GM21529 (cell line): ENCODE results near the gene MALAT1.

Source experiments
- ATAC-seq: cut with Tn5 transposase; IDR thresholded peaks from one replicate; pipeline ENCODE4 v1.9.1; 2021; ENCODE audit not compliant: unreplicated experiment

MALAT1 gene

DNA sequence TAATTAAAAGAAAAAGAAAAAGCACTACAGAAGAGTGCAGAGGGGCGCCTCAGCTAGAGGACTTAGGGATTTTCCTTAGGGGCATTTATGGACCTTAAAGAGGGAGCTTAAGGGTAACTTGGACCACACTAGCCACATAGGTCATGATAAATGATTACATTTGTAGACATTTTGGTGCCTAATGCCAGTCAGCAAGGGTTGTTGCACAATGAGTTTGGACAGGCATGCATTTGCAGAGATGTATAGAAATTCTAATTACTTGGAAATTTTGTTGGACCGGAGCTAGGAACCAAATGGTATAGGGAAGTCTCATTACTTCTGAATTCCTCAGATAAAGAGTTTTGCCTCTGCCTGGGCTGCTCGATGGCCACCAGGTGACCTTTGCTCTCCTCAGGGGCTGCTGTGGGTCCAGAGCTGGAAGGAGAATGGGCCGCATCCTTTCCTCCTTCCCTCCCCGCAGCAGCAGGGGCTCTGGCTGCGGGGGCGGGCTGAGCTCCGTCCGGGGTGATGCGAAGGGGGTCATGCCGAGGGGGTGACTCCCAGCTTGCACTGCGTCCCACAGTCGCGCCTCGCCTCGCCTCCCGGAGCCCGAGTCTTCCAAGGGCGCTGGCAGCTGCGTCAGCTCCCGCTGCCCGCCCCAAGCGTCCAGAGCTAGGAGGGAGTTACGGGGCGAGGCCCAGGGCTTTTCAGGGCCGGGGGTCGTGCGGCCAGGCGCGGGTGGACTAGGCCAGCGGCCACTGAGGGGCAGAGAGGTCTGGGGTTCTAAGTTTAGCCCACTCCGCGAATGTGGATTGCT is 20.3 kb upstream of the MALAT1 start:
- no peak for ATAC-seq

DNA sequence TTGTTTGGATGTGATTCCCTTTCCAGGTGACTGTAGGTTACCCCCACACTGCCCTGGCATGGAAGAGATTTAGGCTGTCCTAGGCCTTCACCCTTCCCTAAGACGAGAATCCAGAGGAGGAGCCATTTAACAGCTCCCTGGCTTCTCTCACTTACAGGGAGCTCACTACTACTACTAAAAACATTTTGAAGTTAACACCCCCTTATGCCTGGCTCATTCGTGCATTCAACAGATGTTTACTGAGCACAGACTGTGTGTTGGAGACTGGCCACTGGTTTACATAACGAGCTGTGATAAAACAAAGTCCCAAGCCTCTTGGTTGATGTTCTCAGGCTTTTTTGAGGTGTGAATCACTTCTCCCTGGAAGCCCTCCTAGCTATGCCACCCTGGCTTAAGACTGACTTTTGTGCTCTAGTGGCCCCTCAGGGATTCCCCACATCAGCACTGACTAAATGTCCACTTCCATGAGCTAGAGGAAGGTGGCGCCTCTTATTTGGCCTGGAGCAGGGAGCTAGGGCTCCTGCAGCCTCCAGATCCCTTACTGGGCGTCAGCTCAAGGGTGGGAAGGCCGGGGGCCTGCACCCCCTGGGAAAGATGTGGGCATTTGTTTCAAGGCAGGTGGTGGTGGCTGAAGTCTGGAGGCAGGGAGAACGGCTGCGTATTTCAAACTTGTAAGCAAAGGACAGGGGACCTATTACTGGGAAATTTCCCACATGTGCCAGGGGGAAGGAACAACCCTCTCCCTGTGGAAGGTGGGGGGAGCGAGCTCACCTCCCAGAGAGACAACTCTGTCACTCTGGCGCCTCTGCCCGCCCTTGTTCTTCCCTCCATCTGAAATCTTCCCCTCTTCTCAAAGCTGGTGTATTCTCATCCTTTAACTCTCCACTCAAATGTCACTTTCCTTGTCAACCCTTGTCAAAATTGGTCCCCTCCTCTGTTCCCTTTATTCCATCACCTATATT is 19.4 kb upstream of the MALAT1 start:
- ATAC-seq = no peak

DNA sequence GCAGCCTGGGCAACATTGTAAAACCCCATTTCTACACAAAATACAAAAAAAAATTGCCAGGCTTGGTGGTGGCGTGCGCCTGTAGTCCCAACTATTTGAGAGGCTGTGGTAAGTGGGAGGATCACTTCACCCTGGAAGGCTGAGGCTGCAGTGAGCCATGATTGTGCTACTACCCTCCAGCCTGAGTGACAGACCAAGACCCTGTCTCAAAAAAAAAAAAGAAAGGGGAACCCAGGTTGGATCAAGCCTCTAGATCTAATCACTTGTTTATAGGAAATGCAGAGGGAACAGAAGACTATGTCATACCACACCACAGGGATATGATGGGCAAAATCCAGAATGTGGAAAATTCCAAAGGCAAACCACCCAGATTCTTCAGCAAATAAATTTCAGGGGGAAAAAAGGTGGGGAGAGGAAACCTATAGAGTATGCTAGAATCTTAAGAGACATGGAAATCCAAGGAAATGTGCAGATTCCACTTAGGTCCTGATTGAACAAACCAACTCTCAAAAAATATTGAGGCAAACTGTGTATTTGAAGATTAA is 16.5 kb upstream of the MALAT1 start:
- ATAC-seq = no peak

DNA sequence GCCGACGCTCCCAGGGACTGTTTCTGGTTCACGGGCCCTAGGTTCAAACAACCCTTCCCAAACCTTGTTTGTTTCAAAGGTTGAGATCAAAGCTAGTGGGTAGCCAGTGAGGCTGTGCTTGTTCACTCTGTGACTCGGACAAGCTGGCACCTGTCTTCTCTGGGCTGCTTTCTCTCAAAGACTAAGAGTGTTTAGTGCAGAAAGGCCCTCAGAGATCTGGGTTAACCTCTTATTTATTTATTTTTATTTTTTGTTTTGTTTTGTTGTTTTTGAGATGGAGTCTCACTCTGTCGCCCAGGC is 13.0 kb upstream of the MALAT1 start:
- no peak for ATAC-seq

DNA sequence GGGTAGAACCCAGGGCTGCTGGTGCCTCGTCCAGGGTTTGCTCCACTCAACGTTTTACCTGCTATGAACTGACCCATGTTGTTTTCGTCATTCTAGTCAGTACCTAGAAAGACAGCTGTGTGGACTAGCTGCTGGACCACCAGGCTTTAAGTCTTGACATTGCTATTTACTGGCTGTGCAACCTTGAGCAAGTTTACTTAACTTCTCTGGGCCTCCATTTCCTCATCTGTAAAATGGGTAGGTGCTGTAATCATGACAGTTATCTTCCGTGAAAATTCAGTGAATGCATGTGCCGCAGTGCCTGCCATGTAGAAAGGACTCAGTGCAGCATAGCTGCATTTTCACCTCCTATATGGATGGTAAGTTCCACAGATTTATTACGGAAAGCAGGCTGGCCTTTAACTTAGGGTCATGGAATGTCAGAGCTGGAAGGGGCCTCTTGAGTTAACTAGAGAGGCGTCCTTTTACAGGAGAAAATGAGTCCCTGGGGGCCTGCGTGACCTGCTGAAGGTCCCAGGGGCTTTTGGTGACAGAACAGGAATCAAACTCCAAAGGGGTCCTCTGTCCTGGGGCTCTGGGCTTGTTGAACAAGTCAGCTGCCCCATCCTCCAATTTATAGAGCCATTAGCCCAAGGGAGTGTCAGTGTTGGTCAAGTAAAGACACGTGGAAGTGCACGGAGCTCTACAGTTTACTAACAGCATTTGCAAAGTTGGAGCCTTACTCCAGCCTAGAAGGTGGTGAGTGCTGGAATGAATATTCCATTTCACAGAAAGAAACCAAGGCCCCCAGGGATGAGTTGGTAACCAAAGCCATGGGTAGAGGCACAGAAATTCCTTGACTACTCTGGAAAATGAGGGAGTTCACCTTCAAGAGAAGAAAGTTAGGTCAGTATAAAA is 12.0 kb upstream of the MALAT1 start:
- ATAC-seq = no peak

DNA sequence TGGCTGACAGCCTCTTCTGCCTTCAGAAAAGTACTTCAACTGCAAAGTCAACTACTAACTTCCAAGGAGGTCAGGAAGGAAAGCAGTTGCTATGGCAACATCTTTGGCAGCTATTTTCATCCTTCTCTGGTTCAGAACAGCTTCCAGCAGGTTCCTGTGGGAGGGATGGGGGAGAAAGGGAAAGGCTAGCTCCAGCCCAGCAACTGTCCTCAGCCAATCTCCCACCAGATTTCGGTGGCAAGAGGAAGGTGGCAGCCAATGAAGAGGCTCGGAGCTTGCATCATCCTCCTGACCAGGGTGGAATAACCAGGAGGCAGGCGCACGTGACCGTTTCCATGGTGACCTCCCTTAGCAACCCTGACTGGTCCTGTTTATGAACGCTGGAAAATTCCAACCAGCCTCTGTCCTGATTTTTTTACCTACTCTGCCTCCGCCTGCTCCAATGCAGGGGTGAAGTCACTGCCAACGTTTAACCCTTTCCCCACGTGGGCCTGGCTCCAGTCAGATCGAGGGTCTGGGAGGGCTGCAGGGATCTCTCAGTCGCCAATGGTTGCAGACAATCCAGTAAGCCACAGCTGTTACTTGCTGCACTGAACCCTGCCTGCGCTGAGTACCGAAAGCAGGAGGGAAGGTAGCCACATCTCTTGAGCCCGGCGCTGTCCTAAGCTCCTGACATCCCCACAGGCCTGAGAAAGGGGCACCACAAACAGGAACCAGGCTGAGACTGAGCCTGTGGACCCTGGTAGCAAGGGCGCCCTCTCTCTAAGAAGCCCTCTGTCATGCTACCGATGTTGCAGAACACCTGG is 11.2 kb upstream of the MALAT1 start:
- peak; percentile 45 for ATAC-seq

DNA sequence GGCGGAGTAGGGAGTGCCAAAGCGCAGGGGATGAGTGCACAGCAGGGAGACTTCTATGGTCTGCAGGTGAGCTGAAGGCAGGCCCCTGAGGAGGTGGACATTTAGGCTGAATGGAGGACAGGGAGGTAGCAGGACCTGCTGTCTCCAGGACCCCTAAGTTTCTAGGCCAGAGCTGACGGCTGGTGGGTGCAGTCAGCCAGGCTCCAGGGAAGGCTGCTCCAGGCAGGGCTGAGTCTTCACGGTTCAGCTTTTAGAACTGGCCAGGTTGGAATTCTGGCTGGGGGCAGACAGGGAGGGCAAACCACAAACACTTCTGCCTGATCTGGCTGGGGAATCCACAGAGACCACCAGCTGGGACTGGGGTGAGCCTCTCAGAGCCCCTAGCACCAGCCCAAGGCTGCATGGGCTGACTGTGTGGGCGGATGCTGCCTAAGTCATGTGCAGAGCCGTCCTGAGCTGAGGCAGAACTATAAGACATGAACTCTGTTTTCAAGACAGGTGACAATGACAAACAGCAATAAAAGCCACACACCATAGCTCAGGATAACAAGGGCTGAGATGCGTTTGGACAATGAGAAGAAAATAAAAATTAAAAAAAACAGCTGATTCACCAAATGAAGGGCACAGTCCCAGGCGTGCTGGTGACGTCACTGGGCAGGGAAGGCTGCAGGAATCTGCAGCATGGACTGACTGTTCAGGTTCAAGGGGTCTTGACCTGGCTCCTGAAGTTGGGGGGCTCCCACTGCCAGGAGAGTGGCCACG is 10.4 kb upstream of the MALAT1 start:
- ATAC-seq = no peak

DNA sequence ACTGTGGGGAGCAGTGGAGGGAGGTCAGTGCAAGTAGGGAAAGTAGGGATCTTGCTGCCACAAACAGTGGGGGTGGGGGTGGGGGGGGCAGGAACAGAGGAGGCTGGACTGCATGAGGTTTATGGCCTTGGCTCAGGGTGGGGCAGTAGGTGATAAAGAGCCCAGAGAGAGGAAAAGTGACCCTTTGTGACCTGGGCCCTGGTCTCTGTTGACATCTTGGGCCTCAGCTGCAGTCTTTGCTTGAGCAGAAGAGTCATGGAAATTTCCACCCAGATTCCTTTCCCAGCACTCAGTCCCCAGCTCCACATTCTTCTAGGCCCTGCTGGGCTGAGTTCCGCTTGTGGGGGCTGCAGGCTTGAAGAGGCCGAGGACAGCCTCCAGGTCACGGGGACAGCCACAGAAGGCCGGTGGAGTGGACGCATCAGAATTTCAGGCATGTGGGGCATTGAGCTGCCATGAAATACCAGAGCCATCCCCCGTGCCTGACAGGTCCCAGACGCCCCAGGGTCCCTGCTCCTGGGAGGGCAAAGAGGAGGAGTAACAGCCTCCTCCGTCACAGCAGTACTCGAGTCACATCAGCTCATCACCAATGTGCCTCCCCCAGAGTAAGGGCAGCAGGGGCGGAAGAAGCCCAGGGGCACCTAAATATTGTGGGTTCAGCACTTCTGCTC is 9.7 kb upstream of the MALAT1 start:
- ATAC-seq = no peak

DNA sequence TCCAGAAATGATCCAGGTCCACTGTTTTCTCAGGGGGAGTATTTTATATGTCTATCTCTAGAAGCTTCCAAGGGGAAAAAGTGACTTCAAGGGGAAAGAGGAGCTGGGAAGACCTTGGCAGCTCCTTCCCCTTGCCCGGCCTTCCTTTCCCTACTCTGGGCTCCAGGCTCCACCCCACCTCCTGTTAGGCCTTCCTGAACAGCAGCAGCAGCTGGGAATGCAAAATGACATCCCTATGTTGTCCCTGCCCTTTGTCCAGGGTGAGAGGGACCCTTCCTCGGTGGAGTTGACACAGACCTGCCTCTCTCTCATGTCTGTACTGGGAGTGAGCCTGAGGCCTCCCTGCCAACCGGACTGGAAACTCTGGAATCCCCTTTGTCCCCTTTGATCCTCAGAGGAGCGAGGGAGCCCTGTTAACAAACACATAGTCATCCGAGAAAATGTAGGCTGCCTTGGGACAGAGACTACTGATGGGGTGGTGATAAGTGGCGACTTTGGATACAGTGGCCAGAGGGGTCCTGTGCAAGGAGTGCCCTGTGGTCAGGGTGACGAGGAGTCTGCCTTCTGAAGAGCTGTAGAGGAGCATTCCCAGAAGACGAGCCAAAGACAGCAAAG is 9.0 kb upstream of the MALAT1 start:
- no peak for ATAC-seq

DNA sequence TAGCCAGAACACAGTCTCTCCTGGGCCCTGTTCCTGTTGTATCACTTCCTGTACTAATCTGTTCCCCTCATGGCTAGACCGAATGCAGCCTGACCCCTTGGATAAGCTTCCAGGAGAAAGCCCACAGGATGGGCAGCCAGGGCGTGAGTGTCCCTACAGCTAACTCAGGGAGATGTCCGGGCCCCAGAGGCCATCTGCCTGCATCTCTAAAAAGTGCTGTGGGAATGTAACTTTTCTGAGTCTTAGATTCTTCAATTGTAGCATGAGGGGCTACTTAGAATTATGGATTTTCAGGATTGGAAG is 7.7 kb upstream of the MALAT1 start:
- no peak for ATAC-seq

DNA sequence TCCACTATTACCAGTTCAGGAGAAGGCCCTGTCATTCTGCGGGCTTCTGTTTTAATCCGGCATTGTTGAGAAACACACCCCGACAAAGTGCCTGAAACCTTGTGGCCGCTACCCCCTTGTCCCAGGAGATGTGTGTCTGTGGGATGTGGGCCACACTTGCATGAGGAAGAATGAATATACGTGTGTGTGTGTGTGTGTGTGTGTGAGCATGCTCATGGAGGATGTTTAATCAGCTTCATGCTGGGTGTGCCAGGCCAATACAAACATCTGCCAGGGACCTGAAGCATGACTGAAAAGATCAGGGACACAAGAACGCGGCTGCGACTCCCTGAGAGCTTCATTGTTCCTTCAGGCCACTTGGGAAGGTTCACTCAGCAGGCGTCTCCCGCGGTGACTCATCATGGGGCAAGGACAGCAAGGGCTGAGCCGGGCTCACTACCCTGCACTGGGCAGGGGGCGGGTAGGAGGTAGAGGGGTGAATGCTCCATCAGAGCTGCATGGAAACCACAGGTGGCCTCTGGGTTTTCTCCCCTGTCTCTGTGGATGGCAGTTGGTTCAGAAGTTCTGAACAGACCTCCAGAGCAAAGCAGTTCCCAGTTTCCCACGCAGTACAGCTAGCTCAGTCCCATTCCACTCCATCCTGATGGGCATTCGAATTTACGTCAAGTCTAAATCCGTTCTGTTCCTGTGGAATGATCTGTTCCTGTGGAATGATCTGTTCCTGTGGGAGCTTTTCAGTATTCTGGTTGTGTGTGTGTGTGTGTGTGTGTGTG is 7.0 kb upstream of the MALAT1 start:
- no peak for ATAC-seq

DNA sequence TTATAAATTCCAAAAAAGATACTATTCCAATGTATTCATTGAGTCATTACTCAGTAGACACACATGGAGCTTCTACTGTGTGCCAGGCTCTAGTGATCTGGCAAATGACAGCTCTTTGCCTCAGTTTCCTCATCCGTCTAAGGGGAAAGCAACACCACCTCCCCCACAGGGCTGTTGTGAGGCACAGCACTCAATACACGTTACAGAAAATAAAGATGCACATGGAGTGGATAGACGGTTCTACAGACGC is 6.5 kb upstream of the MALAT1 start:
- ATAC-seq = no peak

DNA sequence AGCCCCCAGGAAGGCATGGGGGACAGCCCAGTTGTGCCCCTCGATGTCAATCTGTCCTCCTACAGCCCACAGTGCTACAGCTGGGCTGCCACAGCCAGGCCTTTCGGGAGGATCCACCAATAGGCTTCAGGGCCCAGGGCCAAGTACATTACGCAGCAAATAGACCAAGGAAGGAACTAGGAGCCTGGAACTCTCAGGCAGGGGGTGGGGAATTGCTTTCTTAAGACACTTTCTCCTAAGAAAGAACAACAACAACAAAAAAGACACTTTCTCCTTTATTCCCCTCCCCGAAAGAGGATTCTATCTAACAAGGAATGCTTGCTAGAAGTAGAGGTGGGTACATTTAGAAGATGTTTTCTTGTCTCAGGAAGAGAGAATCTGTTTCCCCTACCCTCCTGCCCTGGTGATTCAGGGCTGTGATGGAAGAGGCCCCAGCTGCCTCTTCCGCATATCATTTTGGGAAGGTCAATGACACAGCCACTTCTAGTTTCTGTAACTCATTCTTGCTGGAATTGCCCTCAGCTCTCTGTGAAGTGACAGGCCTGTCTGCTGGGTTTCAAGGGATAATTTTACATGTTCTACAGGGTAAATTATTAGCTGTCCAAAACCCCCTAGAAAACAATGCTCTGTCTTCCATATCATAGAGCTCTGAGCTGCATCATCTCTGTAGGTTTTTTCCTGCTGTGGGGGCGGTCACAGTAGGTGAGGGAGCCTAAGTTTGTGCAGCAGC is 6.0 kb upstream of the MALAT1 start:
- ATAC-seq = peak; percentile 25

DNA sequence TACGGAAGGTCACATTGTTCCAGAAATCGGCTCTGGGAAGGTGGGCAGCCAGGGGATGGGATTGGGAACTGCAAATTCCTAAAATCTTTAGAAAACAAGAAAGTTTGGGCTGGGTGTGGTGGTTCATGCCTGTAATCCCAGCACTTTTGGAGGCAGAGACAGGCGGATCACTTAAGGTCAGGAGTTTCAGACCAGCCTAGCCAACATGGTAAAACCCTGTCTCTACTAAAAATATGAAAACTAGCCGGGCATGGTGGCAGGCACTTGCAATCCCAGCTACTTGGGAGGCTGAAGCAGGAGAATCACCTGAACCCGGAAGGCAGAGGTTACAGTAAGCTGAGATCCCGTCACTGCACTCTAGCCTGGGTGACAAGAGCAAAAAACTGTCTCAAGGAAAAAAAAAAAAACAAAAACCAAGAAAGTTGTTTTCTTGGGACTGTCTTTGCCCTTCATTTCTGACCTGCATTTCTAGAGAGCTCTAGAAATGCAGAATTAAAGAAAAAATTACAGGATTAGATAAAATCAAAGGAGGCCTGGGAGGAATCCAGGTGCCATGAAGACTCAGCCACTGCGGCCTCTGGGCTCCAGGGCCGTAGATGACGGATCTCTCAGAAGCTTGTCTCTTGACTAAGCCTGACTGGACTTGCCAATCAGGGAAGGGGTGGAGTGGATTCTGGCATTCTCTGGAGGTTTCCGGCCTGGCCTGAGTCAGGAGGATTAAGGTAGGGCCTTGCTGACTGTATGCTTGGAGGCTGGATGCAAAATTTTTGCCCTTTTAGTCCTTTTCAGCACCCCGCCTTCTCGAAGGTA is 5.3 kb upstream of the MALAT1 start:
- no peak for ATAC-seq

DNA sequence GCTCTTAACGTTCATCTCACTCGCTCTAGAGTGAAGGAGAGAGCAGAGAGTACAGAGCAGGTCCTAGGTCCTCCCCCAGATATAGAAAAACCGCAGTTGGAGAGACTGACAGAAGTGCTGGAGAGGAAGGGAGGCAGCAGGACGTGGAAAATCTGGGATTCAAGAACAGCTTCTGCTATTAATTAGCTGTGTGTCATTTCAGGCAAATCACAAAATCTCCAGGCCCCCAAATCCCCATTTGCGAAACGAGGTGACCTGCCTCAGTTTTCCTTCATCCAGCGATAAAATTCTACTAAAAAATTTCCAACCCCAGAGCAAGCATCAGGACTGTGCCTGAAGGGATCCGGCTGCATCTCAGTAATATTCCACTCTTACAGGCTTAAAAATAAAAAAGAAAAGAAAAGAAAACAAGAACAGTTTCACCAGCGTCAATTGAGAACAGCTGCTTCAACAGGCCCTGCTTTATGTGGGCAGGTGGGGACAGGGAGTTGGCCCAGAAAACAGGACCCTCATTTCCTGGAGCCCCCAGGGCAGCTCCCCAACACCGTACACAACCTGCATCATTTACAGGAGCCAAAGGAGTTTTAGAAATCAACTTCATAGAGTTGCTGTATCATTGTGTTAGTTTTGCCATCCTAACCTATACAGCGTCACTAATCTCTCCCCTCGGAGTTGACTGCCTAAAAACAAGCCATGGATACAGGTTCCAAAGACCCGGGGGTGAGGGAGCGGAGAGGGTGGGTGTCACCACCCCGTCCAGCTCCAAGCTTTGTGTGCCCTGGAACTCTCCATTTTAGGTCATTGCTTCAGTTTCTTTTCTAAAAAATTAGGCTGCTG is 2.3 kb upstream of the MALAT1 start:
- no peak for ATAC-seq
